HEK293 (cell line): Measurements from ENCODE around the gene ACACB.

Source experiments
- CTCF ChIA-PET: fragments of 350-600 bp; formaldehyde crosslinking; extraction: SDS; loops from one replicate; lab custom pipeline; 2021; ENCODE audit warnings: antibody characterized with exemption; lab: Yijun Ruan, JAX
- POLR2A ChIA-PET: fragments of 300-600 bp; formaldehyde crosslinking; extraction: SDS; loops from one replicate; lab custom pipeline; 2020; ENCODE audit warnings: antibody characterized with exemption, inconsistent platforms; lab: Yijun Ruan, JAX
- H3K27ac ChIP-seq: fragments of 200-500 bp; sonication (Bioruptor generic); 2 replicates; pipeline ENCODE4 v1.5.1; 2014; ENCODE audit warnings: low read depth, low read length, control low read depth, inconsistent platforms; ENCODE audit errors: extremely low read depth
- H3K36me3 ChIP-seq, 2 experiments: fragments of 200-500 bp in 1 of 2; sonication (Bioruptor generic) in 1 of 2; 1 replicate in 1 of 2; 2 replicates in 1 of 2; pipeline ENCODE4 v1.5.1; 2014 to 2017; ENCODE audit warnings: inconsistent platforms in 2 of 2, low read length in 2 of 2; ENCODE audit not compliant: control insufficient read depth in 2 of 2, insufficient read depth in 1 of 2
- H3K4me1 ChIP-seq: fragments of 200-500 bp; sonication (Bioruptor generic); 2 replicates; pipeline ENCODE4 v1.5.1; 2014; ENCODE audit warnings: mild to moderate bottlenecking, low read length, inconsistent platforms; ENCODE audit not compliant: control insufficient read depth, insufficient read depth
- H3K4me3 ChIP-seq: 2 replicates; pipeline ENCODE4 v1.5.1; 2011; ENCODE audit warnings: low read depth, mild to moderate bottlenecking, control low read depth, low read length, moderate library complexity
- H3K9me3 ChIP-seq: fragments of 200-500 bp; sonication (Bioruptor generic); 2 replicates; pipeline ENCODE4 v1.5.1; 2014; ENCODE audit warnings: low read depth, low read length, inconsistent platforms; ENCODE audit not compliant: control insufficient read depth, insufficient read depth
- GLI4 ChIP-seq: fragments of 450-650 bp; formaldehyde crosslinking; IDR thresholded peaks from 2 replicates; pipeline ENCODE4 v1.5.1; 2016; ENCODE audit warnings: missing biosample characterization, missing genetic modification characterization
- KLF7 ChIP-seq: fragments of 450-650 bp; formaldehyde crosslinking; IDR thresholded peaks from 2 replicates; pipeline ENCODE4 v1.5.1; 2016; ENCODE audit warnings: missing biosample characterization, missing genetic modification characterization, borderline replicate concordance
- SP7 ChIP-seq: fragments of 450-650 bp; formaldehyde crosslinking; IDR thresholded peaks from 2 replicates; pipeline ENCODE4 v1.5.1; 2016; ENCODE audit warnings: missing biosample characterization, missing genetic modification characterization
- TRIM28 ChIP-seq: IDR thresholded peaks from 2 replicates; pipeline ENCODE4 v1.6.1; 2011; ENCODE audit warnings: low read length, control low read depth, borderline replicate concordance
- ZFP3 ChIP-seq: fragments of 450-650 bp; formaldehyde crosslinking; IDR thresholded peaks from 2 replicates; pipeline ENCODE4 v1.5.1; 2016; ENCODE audit warnings: low read depth, missing biosample characterization, missing genetic modification characterization
- ZNF112 ChIP-seq: fragments of 450-650 bp; formaldehyde crosslinking; IDR thresholded peaks from 2 replicates; pipeline ENCODE4 v1.5.0; 2017; ENCODE audit warnings: missing biosample characterization, missing genetic modification characterization
- ZNF157 ChIP-seq: fragments of 450-650 bp; formaldehyde crosslinking; IDR thresholded peaks from 2 replicates; pipeline ENCODE4 v1.5.1; 2016; ENCODE audit warnings: missing biosample characterization, missing genetic modification characterization
- ZNF24 ChIP-seq: fragments of 450-650 bp; formaldehyde crosslinking; IDR thresholded peaks from 2 replicates; pipeline ENCODE4 v1.5.1; 2016; ENCODE audit warnings: missing biosample characterization, missing genetic modification characterization
- ZNF311 ChIP-seq: fragments of 450-650 bp; formaldehyde crosslinking; IDR thresholded peaks from 2 replicates; pipeline ENCODE4 v1.5.1; 2017; ENCODE audit warnings: missing biosample characterization, missing genetic modification characterization, borderline replicate concordance
- ZNF341 ChIP-seq: fragments of 450-650 bp; formaldehyde crosslinking; IDR thresholded peaks from 2 replicates; pipeline ENCODE4; 2016; ENCODE audit warnings: low read depth, missing biosample characterization, missing genetic modification characterization
- ZNF521 ChIP-seq: fragments of 450-650 bp; formaldehyde crosslinking; IDR thresholded peaks from 2 replicates; pipeline ENCODE4 v1.5.1; 2017; ENCODE audit warnings: missing biosample characterization, mild to moderate bottlenecking, missing genetic modification characterization
- ZNF548 ChIP-seq: fragments of 450-650 bp; formaldehyde crosslinking; IDR thresholded peaks from 2 replicates; pipeline ENCODE4 v1.5.1; 2016; ENCODE audit warnings: missing biosample characterization, missing genetic modification characterization
- ZNF560 ChIP-seq: fragments of 450-650 bp; formaldehyde crosslinking; IDR thresholded peaks from 2 replicates; pipeline ENCODE4 v1.5.1; 2017; ENCODE audit warnings: missing biosample characterization, missing genetic modification characterization, borderline replicate concordance
- ZNF664 ChIP-seq: fragments of 450-650 bp; formaldehyde crosslinking; IDR thresholded peaks from 2 replicates; pipeline ENCODE4 v1.5.1; 2016; ENCODE audit warnings: missing biosample characterization, missing genetic modification characterization
- ZNF670 ChIP-seq: fragments of 450-650 bp; formaldehyde crosslinking; IDR thresholded peaks from 2 replicates; pipeline ENCODE4 v1.5.1; 2016; ENCODE audit warnings: missing biosample characterization, missing genetic modification characterization, low read depth
- ZNF701 ChIP-seq: fragments of 450-650 bp; formaldehyde crosslinking; IDR thresholded peaks from 2 replicates; pipeline ENCODE4 v1.5.1; 2016; ENCODE audit warnings: missing biosample characterization, missing genetic modification characterization
- ZSCAN16 ChIP-seq: fragments of 450-650 bp; formaldehyde crosslinking; IDR thresholded peaks from 2 replicates; pipeline ENCODE4 v1.5.1; 2016; ENCODE audit warnings: missing biosample characterization, missing genetic modification characterization
- ZSCAN30 ChIP-seq: fragments of 450-650 bp; IDR thresholded peaks from 2 replicates; pipeline ENCODE4 v1.5.1; 2018; ENCODE audit warnings: missing biosample characterization, mild to moderate bottlenecking, missing genetic modification characterization, moderate library complexity
- TF ChIP-seq, protein P1 (sequence below): fragments of 450-650 bp; formaldehyde crosslinking; conservative IDR thresholded peaks from 2 replicates; pipeline ENCODE4 v1.5.1; 2016; ENCODE audit warnings: low read depth, missing biosample characterization, missing genetic modification characterization
- TF ChIP-seq, protein P2 (sequence below): fragments of 450-650 bp; formaldehyde crosslinking; IDR thresholded peaks from 2 replicates; pipeline ENCODE4 v1.5.1; 2016; ENCODE audit warnings: missing biosample characterization, missing genetic modification characterization
- TF ChIP-seq, protein P3 (sequence below): fragments of 450-650 bp; formaldehyde crosslinking; IDR thresholded peaks from 2 replicates; pipeline ENCODE4 v1.5.1; 2016; ENCODE audit warnings: missing biosample characterization, missing genetic modification characterization

ACACB gene

DNA sequence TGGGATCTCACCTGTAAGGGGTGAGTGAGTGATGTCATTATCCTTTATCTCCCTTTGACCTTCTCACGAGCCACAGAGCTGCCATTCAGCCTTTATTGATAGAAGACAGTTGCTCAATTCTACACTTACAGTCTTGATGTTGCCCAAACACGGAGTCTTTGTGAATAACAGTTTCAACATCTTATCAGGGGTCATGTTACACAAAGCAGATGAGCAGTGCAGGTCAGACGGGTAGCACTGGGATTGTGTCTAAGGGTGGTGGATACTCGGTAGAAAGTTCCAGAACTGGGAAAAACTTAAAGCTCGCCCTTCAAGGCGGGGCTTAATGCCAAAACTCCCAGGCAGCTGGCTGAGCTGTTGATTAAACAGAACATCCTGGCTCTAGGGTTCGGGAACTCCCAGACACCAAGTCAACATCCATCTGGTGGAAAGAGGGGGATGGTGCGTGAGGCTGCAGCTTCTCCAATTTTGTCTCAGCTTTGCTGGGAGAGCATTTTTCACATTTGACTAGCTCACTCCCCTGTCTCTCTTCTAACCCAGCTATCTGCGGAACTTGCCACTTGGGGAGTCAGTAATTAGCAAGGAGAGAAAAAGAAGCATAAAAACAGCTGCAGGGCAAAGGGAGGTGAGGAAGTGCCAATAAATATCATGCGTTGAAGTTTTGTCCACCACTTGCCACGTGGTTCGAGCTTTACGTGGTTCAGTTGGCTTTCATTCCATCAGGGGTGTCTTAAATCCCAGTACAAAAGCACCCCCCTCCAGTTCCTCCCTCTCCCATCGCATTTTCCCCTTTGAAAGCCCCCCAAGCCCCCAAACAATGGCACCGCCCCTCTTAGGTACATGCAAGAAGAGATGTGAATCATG is 161.7 kb downstream of the ACACB start:
- no peaks in the 10 kb centered on the region for H3K4me1 ChIP-seq
- H3K4me3 ChIP-seq, result no peak overlapping the region
- ChIA-PET POLR2A (interaction anchor here (1.0 kb wide), 1 partner anchor 11 kb away, joined by 3 read pairs; no protein-coding TSS in a partner anchor), CTCF (interaction anchor here (1.0 to 1.9 kb wide), 2 partner anchors 14 to 111 kb away, joined by 3 to 14 read pairs; no protein-coding TSS in a partner anchor)
- H3K9me3 ChIP-seq, result no peaks in the 10 kb centered on the region
- H3K36me3 ChIP-seq, result no peaks in the 10 kb centered on the region
- H3K27ac ChIP-seq, result no peak overlapping the region
- no peak for TF ChIP-seq ZFP3 (tag by site-specific recombination)
- TF ChIP-seq ZSCAN30 (tag by site-specific recombination), result no peak
- no peak for TF ChIP-seq ZNF664 (tag by site-specific recombination)
- TF ChIP-seq ZNF560 (tag by site-specific recombination), result no peak

DNA sequence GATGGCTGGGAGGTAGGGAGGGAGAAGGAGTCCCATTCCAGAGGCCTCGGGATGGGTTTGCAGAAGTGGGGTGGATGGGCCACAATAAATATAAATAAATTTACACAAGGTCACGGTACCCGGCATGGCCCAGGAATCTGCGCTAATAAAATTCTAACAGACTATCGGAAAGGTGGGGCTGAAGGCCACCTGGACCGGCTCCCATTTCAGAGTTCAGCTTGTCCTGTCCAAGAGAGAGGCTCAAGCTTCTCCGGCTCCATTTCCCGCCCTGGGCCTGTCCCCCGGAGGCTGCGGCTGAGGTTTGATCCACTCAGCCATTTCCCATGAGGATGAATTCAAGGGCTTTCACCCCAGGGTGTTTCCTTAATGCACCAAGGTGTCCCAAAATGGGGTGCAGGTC is 162.5 kb downstream of the ACACB start:
- Histone ChIP-seq H3K9me3 (no peaks in the 10 kb centered on the region), H3K36me3 (no peaks in the 10 kb centered on the region), H3K4me3 (no peak overlapping the region), H3K27ac (no peak overlapping the region), H3K4me1 (no peaks in the 10 kb centered on the region)
- ChIA-PET POLR2A (no interaction called here), CTCF (interaction anchor here (0.6 to 1.9 kb wide), 2 partner anchors 11 to 15 kb away, joined by 3 to 14 read pairs; no protein-coding TSS in a partner anchor)
- TF ChIP-seq SP7 (tag by site-specific recombination) (no peak), GLI4 (tag by site-specific recombination) (no peak), ZSCAN16 (tag by site-specific recombination) (no peak), ZNF24 (tag by site-specific recombination) (no peak), ZNF341 (no peak), ZNF701 (tag by site-specific recombination) (no peak), ZNF670 (no peak), KLF7 (tag by site-specific recombination) (no peak)
- TF ChIP-seq, protein P1, sequence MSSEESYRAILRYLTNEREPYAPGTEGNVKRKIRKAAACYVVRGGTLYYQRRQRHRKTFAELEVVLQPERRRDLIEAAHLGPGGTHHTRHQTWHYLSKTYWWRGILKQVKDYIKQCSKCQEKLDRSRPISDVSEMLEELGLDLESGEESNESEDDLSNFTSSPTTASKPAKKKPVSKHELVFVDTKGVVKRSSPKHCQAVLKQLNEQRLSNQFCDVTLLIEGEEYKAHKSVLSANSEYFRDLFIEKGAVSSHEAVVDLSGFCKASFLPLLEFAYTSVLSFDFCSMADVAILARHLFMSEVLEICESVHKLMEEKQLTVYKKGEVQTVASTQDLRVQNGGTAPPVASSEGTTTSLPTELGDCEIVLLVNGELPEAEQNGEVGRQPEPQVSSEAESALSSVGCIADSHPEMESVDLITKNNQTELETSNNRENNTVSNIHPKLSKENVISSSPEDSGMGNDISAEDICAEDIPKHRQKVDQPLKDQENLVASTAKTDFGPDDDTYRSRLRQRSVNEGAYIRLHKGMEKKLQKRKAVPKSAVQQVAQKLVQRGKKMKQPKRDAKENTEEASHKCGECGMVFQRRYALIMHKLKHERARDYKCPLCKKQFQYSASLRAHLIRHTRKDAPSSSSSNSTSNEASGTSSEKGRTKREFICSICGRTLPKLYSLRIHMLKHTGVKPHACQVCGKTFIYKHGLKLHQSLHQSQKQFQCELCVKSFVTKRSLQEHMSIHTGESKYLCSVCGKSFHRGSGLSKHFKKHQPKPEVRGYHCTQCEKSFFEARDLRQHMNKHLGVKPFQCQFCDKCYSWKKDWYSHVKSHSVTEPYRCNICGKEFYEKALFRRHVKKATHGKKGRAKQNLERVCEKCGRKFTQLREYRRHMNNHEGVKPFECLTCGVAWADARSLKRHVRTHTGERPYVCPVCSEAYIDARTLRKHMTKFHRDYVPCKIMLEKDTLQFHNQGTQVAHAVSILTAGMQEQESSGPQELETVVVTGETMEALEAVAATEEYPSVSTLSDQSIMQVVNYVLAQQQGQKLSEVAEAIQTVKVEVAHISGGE (tag by site-specific recombination), result no peak

DNA sequence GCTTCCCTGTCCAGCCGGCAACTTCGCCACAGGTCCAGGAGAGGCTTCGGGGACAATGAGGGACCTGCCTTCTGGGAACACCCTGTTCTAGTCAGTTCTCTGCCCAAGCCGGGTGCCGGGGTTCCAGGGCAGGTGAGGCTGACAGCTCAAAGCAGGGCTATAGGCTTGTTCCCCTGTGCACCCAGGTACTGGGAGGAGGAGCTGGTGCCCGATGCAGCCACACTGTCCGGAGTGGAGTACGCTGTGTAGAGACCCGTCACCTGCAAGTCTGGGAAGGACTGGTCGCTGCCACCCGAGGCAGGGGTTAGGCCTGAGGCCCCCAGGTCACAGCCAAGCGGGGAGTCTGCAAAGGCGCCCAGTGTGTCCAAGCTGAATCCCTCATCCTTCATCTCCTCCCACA is 163.1 kb downstream of the ACACB start:
- Histone ChIP-seq H3K9me3 (no peaks in the 10 kb centered on the region), H3K4me3 (no peak overlapping the region), H3K36me3 (peaks cover 0 to 2% of the 10 kb centered on the region in 2 experiments; a peak in 1 of 3 replicates), H3K27ac (no peak overlapping the region), H3K4me1 (no peaks in the 10 kb centered on the region)
- POLR2A ChIA-PET, result no interaction called here
- CTCF ChIA-PET, result interaction anchor here (0.6 kb wide), 2 partner anchors 10 to 19 kb away, joined by 3 to 4 read pairs; no protein-coding TSS in a partner anchor
- no peak for TF ChIP-seq ZNF157
- TF ChIP-seq ZNF311, result no peak
- TF ChIP-seq ZNF112 (tag by site-specific recombination), result no peak
- TF ChIP-seq, protein P2, sequence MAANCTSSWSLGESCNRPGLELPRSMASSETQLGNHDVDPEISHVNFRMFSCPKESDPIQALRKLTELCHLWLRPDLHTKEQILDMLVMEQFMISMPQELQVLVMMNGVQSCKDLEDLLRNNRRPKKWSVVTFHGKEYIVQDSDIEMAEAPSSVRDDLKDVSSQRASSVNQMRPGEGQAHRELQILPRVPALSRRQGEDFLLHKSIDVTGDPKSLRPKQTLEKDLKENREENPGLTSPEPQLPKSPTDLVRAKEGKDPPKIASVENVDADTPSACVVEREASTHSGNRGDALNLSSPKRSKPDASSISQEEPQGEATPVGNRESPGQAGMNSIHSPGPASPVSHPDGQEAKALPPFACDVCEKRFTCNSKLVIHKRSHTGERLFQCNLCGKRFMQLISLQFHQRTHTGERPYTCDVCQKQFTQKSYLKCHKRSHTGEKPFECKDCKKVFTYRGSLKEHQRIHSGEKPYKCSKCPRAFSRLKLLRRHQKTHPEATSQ (tag by site-specific recombination), result no peak
- TF ChIP-seq TRIM28, result no peak
- TF ChIP-seq, protein P3, sequence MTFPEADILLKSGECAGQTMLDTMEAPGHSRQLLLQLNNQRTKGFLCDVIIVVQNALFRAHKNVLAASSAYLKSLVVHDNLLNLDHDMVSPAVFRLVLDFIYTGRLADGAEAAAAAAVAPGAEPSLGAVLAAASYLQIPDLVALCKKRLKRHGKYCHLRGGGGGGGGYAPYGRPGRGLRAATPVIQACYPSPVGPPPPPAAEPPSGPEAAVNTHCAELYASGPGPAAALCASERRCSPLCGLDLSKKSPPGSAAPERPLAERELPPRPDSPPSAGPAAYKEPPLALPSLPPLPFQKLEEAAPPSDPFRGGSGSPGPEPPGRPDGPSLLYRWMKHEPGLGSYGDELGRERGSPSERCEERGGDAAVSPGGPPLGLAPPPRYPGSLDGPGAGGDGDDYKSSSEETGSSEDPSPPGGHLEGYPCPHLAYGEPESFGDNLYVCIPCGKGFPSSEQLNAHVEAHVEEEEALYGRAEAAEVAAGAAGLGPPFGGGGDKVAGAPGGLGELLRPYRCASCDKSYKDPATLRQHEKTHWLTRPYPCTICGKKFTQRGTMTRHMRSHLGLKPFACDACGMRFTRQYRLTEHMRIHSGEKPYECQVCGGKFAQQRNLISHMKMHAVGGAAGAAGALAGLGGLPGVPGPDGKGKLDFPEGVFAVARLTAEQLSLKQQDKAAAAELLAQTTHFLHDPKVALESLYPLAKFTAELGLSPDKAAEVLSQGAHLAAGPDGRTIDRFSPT (tag by site-specific recombination), result no peak
- no peak for TF ChIP-seq ZNF521 (tag by site-specific recombination)
- no peak for TF ChIP-seq ZNF548 (tag by site-specific recombination)
